ENCODE data around the gene SOX10. TPM values are rescaled to one million over a fixed set of nuclear protein-coding genes. Genes with fewer than 3 reads are reported as not detected.

Gene SOX10
- total and polyA plus RNA-seq, 3 donors from 2014 or later, result 5.0 to 6.1 (median 5.4) TPM

GRCh38 chr22:38006906-38007305 lies 22.6 kb upstream of the SOX10 start:
- no peak for TF ChIP-seq CTCF (IDR thresholded peaks at IDR 0.05)
- Histone ChIP-seq H3K27ac (no peak overlapping the region), H3K9me3 (no peaks in the 10 kb centered on the region), H3K36me3 (ENCODE audit: low read depth, missing control alignments) (no peaks in the 10 kb centered on the region), H3K4me3 (no peak overlapping the region), H3K27me3 (no peaks in the 10 kb centered on the region), H3K4me1 (no peaks in the 10 kb centered on the region)
- no peak for DNase-seq
- 60 to 93% methylated on average over 1 to 3 of the region's 3 CpGs for WGBS, 2 donors
- intact Hi-C loops (cut with DNase I; ENCODE audit: low total_unique reads), result no loop called here

GRCh38 chr22:38005943-38006342 lies 21.6 kb upstream of the SOX10 start:
- Histone ChIP-seq H3K4me1 (no peaks in the 10 kb centered on the region), H3K27me3 (no peaks in the 10 kb centered on the region), H3K9me3 (no peaks in the 10 kb centered on the region), H3K36me3 (ENCODE audit: low read depth, missing control alignments) (no peaks in the 10 kb centered on the region), H3K27ac (no peak overlapping the region), H3K4me3 (no peak overlapping the region)
- intact Hi-C loops (cut with DNase I; ENCODE audit: low total_unique reads), result no loop called here
- DNase-seq, result no peak
- WGBS, 2 donors, result 90 to 93% methylated on average over 6 of the region's 6 CpGs
- TF ChIP-seq POLR2A (IDR thresholded peaks at IDR 0.05), result no peak
- no peak for TF ChIP-seq CTCF (IDR thresholded peaks at IDR 0.05)

GRCh38 chr22:37999640-38000272 lies 15.4 kb upstream of the SOX10 start:
- no peaks in the 10 kb centered on the region for H3K4me1 ChIP-seq

GRCh38 chr22:37999236-37999635 lies 14.9 kb upstream of the SOX10 start:
- Histone ChIP-seq H3K27ac (no peak overlapping the region), H3K4me3 (no peak overlapping the region), H3K27me3 (no peaks in the 10 kb centered on the region), H3K4me1 (no peaks in the 10 kb centered on the region), H3K36me3 (ENCODE audit: low read depth, missing control alignments) (no peaks in the 10 kb centered on the region), H3K9me3 (no peaks in the 10 kb centered on the region)
- no peak for DNase-seq
- TF ChIP-seq CTCF (IDR thresholded peaks at IDR 0.05) (no peak), POLR2A (IDR thresholded peaks at IDR 0.05) (no peak)
- 77% methylated on average over 10 of the region's 10 CpGs; no CpG with 5 or more reads in 1 of the 2 donors for WGBS, 2 donors
- intact Hi-C loops (cut with DNase I; ENCODE audit: low total_unique reads), result no loop called here

More at GRCh38 chr22:37999640-38000272, 15.4 kb upstream of the SOX10 start:
- DNase-seq, result no peak
- Histone ChIP-seq H3K27me3 (no peaks in the 10 kb centered on the region), H3K27ac (no peak overlapping the region), H3K36me3 (ENCODE audit: low read depth, missing control alignments) (no peaks in the 10 kb centered on the region), H3K9me3 (no peaks in the 10 kb centered on the region), H3K4me3 (no peak overlapping the region)
- intact Hi-C loops (cut with DNase I; ENCODE audit: low total_unique reads), result no loop called here
- 65 to 76% methylated on average over 12 to 16 of the region's 16 CpGs for WGBS, 2 donors
- TF ChIP-seq CTCF (IDR thresholded peaks at IDR 0.05), result no peak
- no peak for TF ChIP-seq POLR2A (IDR thresholded peaks at IDR 0.05)

GRCh38 chr22:37998543-37998942 lies 14.2 kb upstream of the SOX10 start:
- no peak for DNase-seq
- TF ChIP-seq CTCF (IDR thresholded peaks at IDR 0.05), result no peak
- TF ChIP-seq POLR2A (IDR thresholded peaks at IDR 0.05), result no peak

More at GRCh38 chr22:37998543-37998942, 14.2 kb upstream of the SOX10 start:
- no peak overlapping the region for H3K4me3 ChIP-seq
- no peaks in the 10 kb centered on the region for H3K4me1 ChIP-seq
- WGBS, 2 donors, result 57 to 63% methylated on average over 7 of the region's 7 CpGs
- H3K27ac ChIP-seq, result no peak overlapping the region
- no peaks in the 10 kb centered on the region for H3K27me3 ChIP-seq
- intact Hi-C loops (cut with DNase I; ENCODE audit: low total_unique reads), result no loop called here
- H3K9me3 ChIP-seq, result no peaks in the 10 kb centered on the region
- no peaks in the 10 kb centered on the region for H3K36me3 ChIP-seq (ENCODE audit: low read depth, missing control alignments)
